GM12878 (cell line): ENCODE data around the gene DPY19L3. TPM values are rescaled to one million over a fixed set of nuclear protein-coding genes. Genes with fewer than 3 reads are reported as not detected.

Source experiments
- ATAC-seq: fragments of 200-7000 bp; cut with Tn5 transposase; 3 replicates; pipeline ENCODE4 v1.9.1; 2020; ENCODE audit warnings: mild to moderate bottlenecking, moderate library complexity
- BruUV-seq: library from RNA; stranded (reverse); fragments of 400-500 nt; replicated peaks from 2 replicates; lab custom pipeline; 2021; lab: Mats Ljungman, UMichigan
- CTCF ChIA-PET: fragments of 300-600 bp; sonication (Branson Sonifier 250); formaldehyde crosslinking; extraction: SDS; loops from one replicate; lab custom pipeline; 2021; ENCODE audit warnings: inconsistent platforms; lab: Yijun Ruan, JAX
- POLR2A ChIA-PET: fragments of 350-600 bp; formaldehyde crosslinking; extraction: SDS; loops from one replicate; lab custom pipeline; 2021; ENCODE audit warnings: inconsistent platforms; lab: Charles Lee
- RAD21 ChIA-PET: fragments of 300-600 bp; sonication (Branson Sonifier 250); formaldehyde crosslinking; loops from one replicate; lab custom pipeline; 2023; ENCODE audit warnings: antibody characterized with exemption; ENCODE audit not compliant: unreplicated experiment; lab: Charles Lee
- SMC1A ChIA-PET: fragments of 300-600 bp; sonication (Branson Sonifier 250); formaldehyde crosslinking; loops from one replicate; lab custom pipeline; 2023; ENCODE audit not compliant: unreplicated experiment, uncharacterized antibody; lab: Charles Lee
- DNase-seq: peaks from one replicate; pipeline ENCODE4 v3.0.0-alpha.2; 2011; ENCODE audit warnings: low read depth, low spot score
- FAIRE-seq: peaks from 3 replicates; lab custom pipeline; 2011; peaks lifted over from hg19 to GRCh38; lab: Jason Lieb, UNC
- H2AFZ ChIP-seq: 2 replicates; pipeline ENCODE4 v1.6.0; 2011; ENCODE audit warnings: low read depth, low read length, control low read depth; ENCODE audit not compliant: control insufficient read depth
- H3K27ac ChIP-seq: 2 replicates; pipeline ENCODE4 v1.5.1; 2011; ENCODE audit warnings: control low read depth; ENCODE audit not compliant: control insufficient read depth, insufficient read depth
- H3K27me3 ChIP-seq, 2 experiments: replicated peaks in 1 of 2; 2 replicates each; pipeline versions ENCODE4 v1.6.0 to v1.6.1; 2011; ENCODE audit warnings: low read length in 1 of 2; ENCODE audit not compliant: control insufficient read depth in 2 of 2, insufficient read depth in 2 of 2
- H3K36me3 ChIP-seq, 2 experiments: 2 replicates each; pipeline ENCODE4 v1.5.1; 2011; ENCODE audit warnings: low read length in 1 of 2; ENCODE audit not compliant: control insufficient read depth in 2 of 2, insufficient read depth in 2 of 2
- H3K4me1 ChIP-seq: 2 replicates; pipeline ENCODE4 v1.6.1; 2011; ENCODE audit warnings: mild to moderate bottlenecking, low read length, moderate library complexity, mixed read lengths; ENCODE audit not compliant: control insufficient read depth, insufficient read depth
- H3K4me2 ChIP-seq: 2 replicates; pipeline ENCODE4 v1.6.0; 2011; ENCODE audit warnings: control low read depth; ENCODE audit not compliant: control insufficient read depth, insufficient read depth
- H3K4me3 ChIP-seq: fragments of 200-600 bp; sonication (generic); 2 replicates; pipeline ENCODE4 v1.5.1; 2016
- H3K79me2 ChIP-seq: 2 replicates; pipeline ENCODE4 v1.6.0; 2011; ENCODE audit warnings: low read length; ENCODE audit not compliant: control insufficient read depth, insufficient read depth
- H3K9ac ChIP-seq: 2 replicates; pipeline ENCODE4 v1.8.0; 2011; ENCODE audit warnings: low read length, control low read depth, mixed read lengths; ENCODE audit not compliant: control insufficient read depth, insufficient read depth
- H3K9me3 ChIP-seq: replicated peaks from 3 replicates; pipeline ENCODE4 v1.5.1; 2011; ENCODE audit warnings: mild to moderate bottlenecking, low read length; ENCODE audit not compliant: control insufficient read depth, insufficient read depth
- H4K20me1 ChIP-seq: 2 replicates; pipeline ENCODE4 v1.6.0; 2011; ENCODE audit not compliant: control insufficient read depth, insufficient read depth
- BCL11A ChIP-seq: IDR thresholded peaks from 2 replicates; pipeline ENCODE4 v1.6.1; 2011; ENCODE audit warnings: low read depth, low read length
- CEBPB ChIP-seq, 2 experiments: fragments of 150-350 bp in 1 of 2; IDR thresholded peaks; 2 replicates each; pipeline ENCODE4 v1.6.1; 2012 to 2014; ENCODE audit warnings: low read depth in 2 of 2, low read length in 2 of 2, borderline replicate concordance in 1 of 2, inconsistent platforms in 1 of 2
- CHD2 ChIP-seq: IDR thresholded peaks from 2 replicates; pipeline ENCODE4 v1.6.1; 2011; ENCODE audit warnings: low read depth, low read length, improper control_type of control experiment, borderline replicate concordance
- EGR1 ChIP-seq, 2 experiments: IDR thresholded peaks; 1 replicate in 1 of 2; 2 replicates in 1 of 2; pipeline ENCODE4 v1.6.1; 2011 to 2012; ENCODE audit warnings: low read depth in 2 of 2, low read length in 2 of 2, borderline replicate concordance in 1 of 2, mild to moderate bottlenecking in 1 of 2, moderate library complexity in 1 of 2
- EP300 ChIP-seq, 2 experiments: fragments of 150-350 bp in 1 of 2; IDR thresholded peaks; 2 replicates each; pipeline ENCODE4 v1.6.1; 2011 to 2012; ENCODE audit warnings: low read depth in 2 of 2, low read length in 2 of 2, borderline replicate concordance in 1 of 2, improper control_type of control experiment in 1 of 2, inconsistent platforms in 1 of 2; ENCODE audit not compliant: control insufficient read depth in 1 of 2
- ESRRA ChIP-seq: IDR thresholded peaks from 2 replicates; pipeline ENCODE4 v1.6.1; 2012; ENCODE audit warnings: mild to moderate bottlenecking, low read length, improper control_type of control experiment
- GABPA ChIP-seq: IDR thresholded peaks from 2 replicates; pipeline ENCODE4 v1.6.1; 2014; ENCODE audit warnings: antibody characterized with exemption, low read depth, mild to moderate bottlenecking, inconsistent platforms
- GATAD2B ChIP-seq: fragments of 450-650 bp; conservative IDR thresholded peaks from 2 replicates; pipeline ENCODE4 v1.6.1; 2017; ENCODE audit warnings: low read depth, mild to moderate bottlenecking, moderate library complexity
- HDGF ChIP-seq: fragments of 450-650 bp; IDR thresholded peaks from 2 replicates; pipeline ENCODE4 v1.6.1; 2016; ENCODE audit warnings: antibody characterized with exemption
- KDM1A ChIP-seq: fragments of 200-600 bp; sonication (generic); IDR thresholded peaks from 2 replicates; pipeline ENCODE4 v1.6.1; 2016; ENCODE audit warnings: borderline replicate concordance
- KLF5 ChIP-seq: fragments of 450-650 bp; IDR thresholded peaks from 2 replicates; pipeline ENCODE4 v1.6.1; 2014; ENCODE audit warnings: mild to moderate bottlenecking; ENCODE audit not compliant: partially characterized antibody
- NFYB ChIP-seq: IDR thresholded peaks from 2 replicates; pipeline ENCODE4 v1.6.1; 2011; ENCODE audit warnings: low read depth, mild to moderate bottlenecking, low read length, improper control_type of control experiment, moderate library complexity; ENCODE audit not compliant: insufficient read depth
- PAX8 ChIP-seq: fragments of 450-650 bp; IDR thresholded peaks from 2 replicates; pipeline ENCODE4 v1.6.1; 2017; ENCODE audit warnings: mild to moderate bottlenecking, moderate library complexity
- PML ChIP-seq: IDR thresholded peaks from 2 replicates; pipeline ENCODE4 v1.6.1; 2012; ENCODE audit warnings: low read length, inconsistent platforms
- RAD21 ChIP-seq: IDR thresholded peaks from 2 replicates; pipeline ENCODE4 v1.6.1; 2011; ENCODE audit warnings: mild to moderate bottlenecking, low read depth, low read length, moderate library complexity; ENCODE audit not compliant: insufficient read depth
- RBBP5 ChIP-seq: fragments of 200-600 bp; sonication (generic); conservative IDR thresholded peaks from 2 replicates; pipeline ENCODE4 v1.6.1; 2016
- RELB ChIP-seq: fragments of 450-650 bp; IDR thresholded peaks from 2 replicates; pipeline ENCODE4 v1.6.1; 2017; ENCODE audit warnings: low read depth, mild to moderate bottlenecking, moderate library complexity
- SP1 ChIP-seq: IDR thresholded peaks from one replicate; pipeline ENCODE4 v1.6.1; 2011; ENCODE audit warnings: low read depth, low read length
- SREBF2 ChIP-seq: IDR thresholded peaks from 2 replicates; pipeline ENCODE4 v1.6.1; 2012; ENCODE audit warnings: mild to moderate bottlenecking, low read length
- ZSCAN29 ChIP-seq: fragments of 450-650 bp; IDR thresholded peaks from 2 replicates; pipeline ENCODE4 v1.6.1; 2017; ENCODE audit warnings: mild to moderate bottlenecking, moderate library complexity
- WGBS: methylation state at CpG from one replicate; pipeline ENCODE4 v1.1.6; 2016; ENCODE audit warnings: low lambda C conversion rate; ENCODE audit not compliant: insufficient replicate concordance, insufficient coverage; ENCODE audit errors: missing lambda C conversion rate; 5-methylcytosine and 5-hydroxymethylcytosine counted together
- in situ Hi-C: fragments of 300-500 bp; cut with MboI; formaldehyde crosslinking; loops from 9 replicates; pipeline ENCODE4 v1.14.3; 2018; ENCODE audit warnings: mixed read lengths
- intact Hi-C: fragments of 100-400 bp; cut with micrococcal nuclease; formaldehyde crosslinking; loops from one replicate; pipeline ENCODE4 v1.14.2; 2022; ENCODE audit not compliant: unreplicated experiment
- polyA plus RNA-seq, 11 experiments: library from polyadenylated mRNA; depleted of rRNA in 4 of 11; unstranded in 6 of 11; stranded (reverse) in 5 of 11; fragments of >200 nt; fragmentation: Nextera tagmentation in 4 of 11; fragmentation: Illumina TruSeq in 1 of 11; extraction: Ambion mirVana in 4 of 11; extraction: Trizol in 1 of 11; gene quantifications; 1 replicate in 1 of 11; 2 replicates in 10 of 11; pipeline versions ENCODE4 v1.2.1 to v1.2.3, GENCODE V29; 2011 to 2016; ENCODE audit warnings: inconsistent platforms in 2 of 11, missing spikeins in 2 of 11, low read depth in 1 of 11
- total RNA-seq, 4 experiments: library from RNA; depleted of rRNA in 3 of 4; stranded (reverse); fragments of >200 nt in 3 of 4; fragmentation: Illumina TruSeq in 1 of 4; extraction: Trizol in 1 of 4; gene quantifications; 2 replicates each; pipeline versions ENCODE4 v1.2.1 to v1.2.3, GENCODE V29; 2013 to 2021

DPY19L3 gene
- total and polyA plus RNA-seq, 10 of the 15 experiments (the other 5 are each of a cell fraction or from before 2014, with no cell fraction given) = 2.5 to 30.2 (median 13.7) TPM

- TF ChIP-seq ESRRA (no peak), KDM1A (no peak), NFYB (no peak)
- TF ChIP-seq, all 136 proteins: peak for 0
Observed at GRCh38 chr19:32436692-32437091, 31.1 kb downstream of the DPY19L3 start (continued).

GRCh38 chr19:32437096-32437495 lies 31.5 kb downstream of the DPY19L3 start:
- Histone ChIP-seq H3K9ac (no peak overlapping the region), H3K36me3 (peaks cover 0 to 4% of the 10 kb centered on the region in 2 experiments; a peak in 1 of 4 replicates), H3K4me3 (no peak overlapping the region), H3K27me3 (no peaks in the 10 kb centered on the region), H3K4me2 (no peak overlapping the region), H3K4me1 (no peaks in the 10 kb centered on the region), H4K20me1 (no peaks in the 10 kb centered on the region), H2AFZ (no peak overlapping the region), H3K79me2 (no peaks in the 10 kb centered on the region), H3K27ac (no peak overlapping the region), H3K9me3 (no peaks in the 10 kb centered on the region)
- in situ Hi-C loops = no loop called here
- ChIA-PET SMC1A (no interaction called here), POLR2A (no interaction called here), RAD21 (no interaction called here), CTCF (no interaction called here)
- DNase-seq (no peak), FAIRE-seq (no peak), ATAC-seq (no peak)
- no peak for TF ChIP-seq EP300 (IDR thresholded peaks at IDR 0.05; ENCODE audit: borderline replicate concordance in 1 of 2, control insufficient read depth in 1 of 2, low read depth in 2 of 2, low read length in 2 of 2)
- TF ChIP-seq KLF5 = no peak
- no peak for TF ChIP-seq HDGF
- no peak for TF ChIP-seq RAD21
- TF ChIP-seq EGR1 (IDR thresholded peaks at IDR 0.05; ENCODE audit: borderline replicate concordance in 1 of 2, low read depth in 2 of 2, low read length in 2 of 2) = no peak
- TF ChIP-seq PAX8 = no peak
- no peak for TF ChIP-seq BCL11A
- TF ChIP-seq SP1 = no peak
- no peak for TF ChIP-seq ESRRA
- TF ChIP-seq SREBF2 = no peak
- no peak for TF ChIP-seq GATAD2B
- TF ChIP-seq PML = no peak
- no peak for TF ChIP-seq CEBPB (IDR thresholded peaks at IDR 0.05; ENCODE audit: borderline replicate concordance in 1 of 2, low read depth in 2 of 2, low read length in 2 of 2)
- TF ChIP-seq RELB = no peak
- TF ChIP-seq GABPA = no peak
- no peak for TF ChIP-seq ZSCAN29
- TF ChIP-seq CHD2 = no peak
- no peak for TF ChIP-seq RBBP5
- no TSS peak for BruUV-seq
- intact Hi-C loops = no loop called here
- WGBS = 100% methylated on average over 1 of the region's 1 CpG
